Fibroblast of skin of right biceps (primary cell): ENCODE results near the gene SLC27A1.
"Not testable (repeated sequence)": the region's sequence is repeated elsewhere in the genome, so short reads cannot be mapped to it uniquely, and the experiment has no call there.

Experiments
- DNase-seq: peaks from one replicate; pipeline ENCODE4 v3.0.0-alpha.2; 2013

Gene SLC27A1

DNA sequence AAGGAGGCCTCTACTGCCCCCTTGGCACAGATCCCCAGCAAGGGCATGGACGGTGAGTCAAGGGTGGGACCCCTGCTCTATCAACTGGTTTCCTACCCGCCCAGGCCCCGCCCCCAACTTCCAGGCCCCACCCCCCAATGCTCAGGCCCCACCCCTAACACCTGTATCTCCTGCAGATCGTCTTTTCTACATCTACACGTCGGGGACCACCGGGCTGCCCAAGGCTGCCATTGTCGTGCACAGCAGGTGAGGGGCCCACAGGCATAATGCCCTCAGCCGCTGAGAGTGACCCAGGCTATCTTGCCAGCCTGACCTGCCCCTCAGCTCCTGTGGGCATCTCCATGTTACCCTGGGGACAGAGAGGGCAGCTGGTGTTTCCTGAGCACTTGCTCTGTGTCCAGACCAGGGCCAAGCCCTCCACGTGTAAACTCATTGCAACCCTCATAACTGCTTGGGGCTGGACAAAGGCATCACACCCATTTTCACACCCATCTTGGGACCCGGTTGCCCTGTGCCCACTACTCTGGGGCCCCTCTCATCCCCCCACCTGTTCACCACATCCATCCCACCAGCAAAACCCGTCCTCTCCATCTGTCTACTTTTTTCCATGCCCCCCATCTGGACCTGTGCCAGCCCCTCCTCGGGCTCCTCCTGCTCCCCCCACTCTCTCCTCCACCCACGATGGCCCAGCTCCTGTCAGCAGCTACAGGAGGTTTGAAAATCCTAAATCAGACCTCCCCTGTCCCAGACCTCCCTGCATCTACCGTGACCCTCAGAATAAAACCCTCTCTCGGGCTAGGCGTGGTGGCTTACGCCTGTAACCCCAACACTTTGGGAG is 17.2 kb downstream of the SLC27A1 start:
- no peak for DNase-seq

DNA sequence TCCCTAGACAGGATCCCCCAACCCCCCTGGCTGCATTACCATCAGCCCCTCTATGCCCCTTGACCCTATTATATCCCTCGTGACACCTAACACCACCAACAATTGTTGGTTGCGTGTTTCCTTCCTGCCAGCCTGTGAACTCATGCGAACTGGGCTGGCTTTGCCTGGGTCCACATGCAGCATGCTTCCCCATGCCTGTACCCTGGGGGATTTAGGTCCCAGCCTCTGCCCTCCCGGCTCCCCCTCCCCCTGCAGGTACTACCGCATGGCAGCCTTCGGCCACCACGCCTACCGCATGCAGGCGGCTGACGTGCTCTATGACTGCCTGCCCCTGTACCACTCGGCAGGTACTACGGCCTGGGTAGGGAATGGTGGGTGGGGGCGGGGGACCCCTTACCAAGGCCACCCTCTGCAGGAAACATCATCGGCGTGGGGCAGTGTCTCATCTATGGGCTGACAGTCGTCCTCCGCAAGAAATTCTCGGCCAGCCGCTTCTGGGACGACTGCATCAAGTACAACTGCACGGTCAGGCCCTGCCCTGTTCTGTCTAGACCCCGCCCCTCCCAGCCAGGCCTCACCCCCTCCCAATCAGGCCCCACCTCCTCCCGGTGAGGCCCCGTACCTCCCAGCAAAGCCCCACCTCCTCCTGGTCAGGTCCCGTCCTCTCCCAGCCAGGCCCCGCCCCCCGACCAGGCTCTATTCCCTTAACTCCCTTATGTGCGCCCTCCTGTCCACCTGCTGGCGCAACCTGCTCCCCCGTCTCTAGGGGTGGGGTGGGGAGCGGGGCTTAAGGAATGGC is 18.5 kb downstream of the SLC27A1 start:
- DNase-seq = peak; percentile 45

DNA sequence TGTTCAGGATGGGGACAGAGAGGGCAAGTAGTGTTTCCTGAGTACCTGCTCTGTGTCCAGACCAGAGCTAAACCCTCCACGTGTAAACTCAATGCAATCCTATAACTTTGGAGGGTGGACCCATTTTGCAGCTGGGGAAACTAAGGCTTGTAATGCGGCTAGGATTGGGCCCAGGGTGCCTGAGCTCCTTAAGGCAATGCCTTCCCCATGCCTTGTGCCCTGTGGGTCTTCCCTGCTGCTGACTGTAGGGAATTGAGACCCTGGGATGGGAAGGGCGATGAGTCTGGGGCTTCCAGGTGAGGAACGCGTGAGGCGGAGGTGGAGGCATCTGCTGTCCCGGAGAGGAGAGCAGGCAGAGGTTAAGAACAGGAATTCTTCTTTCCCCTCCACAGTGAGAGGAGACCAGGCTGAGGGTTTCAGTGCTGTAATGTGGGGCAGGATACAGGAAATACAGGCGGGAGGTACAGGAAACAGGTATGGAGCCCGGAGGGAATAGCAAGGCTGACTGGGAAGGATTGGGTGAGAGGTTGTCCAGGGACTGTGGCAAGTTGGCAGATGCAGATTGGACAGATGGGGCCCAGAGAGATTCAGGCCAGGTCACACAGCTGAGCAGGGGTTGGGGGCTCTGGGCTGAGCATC is 19.2 kb downstream of the SLC27A1 start:
- DNase-seq = no peak

GRCh38 chr19:17490411-17490810 is 20.1 kb downstream of the SLC27A1 start:
- no peak for DNase-seq

- peak; percentile 66 for DNase-seq
These were observed 21.0 kb downstream of the SLC27A1 start for GRCh38 chr19:17491287-17491686.

DNA sequence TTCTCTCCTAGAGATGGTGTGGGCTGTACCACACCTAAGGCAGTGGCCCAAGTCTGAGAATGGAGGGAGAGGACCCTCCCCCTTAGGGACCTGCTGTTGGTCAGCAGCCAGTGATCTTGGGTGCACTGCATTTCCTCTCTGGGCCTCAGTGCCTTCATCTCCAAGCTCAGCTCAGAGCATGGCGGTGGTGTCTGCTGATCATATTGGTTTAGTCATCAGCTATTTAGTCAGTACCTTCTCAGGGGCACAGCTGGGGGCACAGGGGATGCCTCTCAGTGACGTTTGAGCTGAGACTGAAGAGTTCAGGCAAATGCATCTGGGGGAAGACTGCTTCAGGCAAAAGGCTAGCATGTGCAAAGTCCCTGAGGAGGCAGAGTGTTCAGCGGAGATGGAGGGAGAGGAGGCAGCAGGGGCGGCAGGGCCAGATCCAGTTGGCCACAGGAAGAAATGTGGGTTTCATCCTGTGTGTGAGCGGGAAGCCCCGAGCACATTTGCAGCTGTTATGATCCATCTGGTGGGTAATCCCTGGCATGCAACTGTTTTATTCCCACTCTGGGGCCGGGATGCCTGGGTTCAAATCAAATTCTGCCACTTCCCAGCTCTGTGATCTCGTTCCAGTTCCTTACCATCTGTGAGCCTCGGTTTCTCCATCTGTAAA is 25.4 kb downstream of the SLC27A1 start:
- no peak for DNase-seq

- peak; percentile 73 for DNase-seq
These were observed 26.1 kb downstream of the SLC27A1 start for GRCh38 chr19:17496337-17496997.

DNA sequence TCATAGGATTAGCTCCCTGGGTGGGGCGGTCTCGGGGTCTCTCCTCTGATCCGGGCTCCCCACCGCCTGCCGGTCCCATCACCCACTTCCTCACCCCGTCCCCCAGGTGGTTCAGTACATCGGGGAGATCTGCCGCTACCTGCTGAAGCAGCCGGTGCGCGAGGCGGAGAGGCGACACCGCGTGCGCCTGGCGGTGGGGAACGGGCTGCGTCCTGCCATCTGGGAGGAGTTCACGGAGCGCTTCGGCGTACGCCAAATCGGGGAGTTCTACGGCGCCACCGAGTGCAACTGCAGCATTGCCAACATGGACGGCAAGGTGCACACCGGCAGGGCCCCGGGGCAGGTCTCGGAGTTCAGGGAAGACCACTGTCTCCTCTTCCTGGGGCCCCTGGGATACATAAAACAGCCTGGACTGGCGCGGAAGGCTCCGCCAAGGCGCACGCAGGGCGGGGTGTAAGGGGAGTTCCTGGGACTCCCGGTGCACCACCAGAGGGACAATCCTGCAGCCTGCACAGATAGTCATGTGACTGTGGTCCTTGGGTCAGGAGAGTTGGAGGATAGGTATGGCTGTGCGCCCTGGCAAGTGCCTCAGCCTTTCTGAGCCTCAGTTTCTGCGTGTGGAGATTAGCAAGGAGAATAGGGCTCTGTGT is 26.9 kb downstream of the SLC27A1 start:
- DNase-seq = no peak

- not testable (repeated sequence) for DNase-seq
These were observed 28.7 kb downstream of the SLC27A1 start for GRCh38 chr19:17499025-17499424.

GRCh38 chr19:17499648-17500446 is 29.5 kb downstream of the SLC27A1 start:
- peak; percentile 48 for DNase-seq

DNA sequence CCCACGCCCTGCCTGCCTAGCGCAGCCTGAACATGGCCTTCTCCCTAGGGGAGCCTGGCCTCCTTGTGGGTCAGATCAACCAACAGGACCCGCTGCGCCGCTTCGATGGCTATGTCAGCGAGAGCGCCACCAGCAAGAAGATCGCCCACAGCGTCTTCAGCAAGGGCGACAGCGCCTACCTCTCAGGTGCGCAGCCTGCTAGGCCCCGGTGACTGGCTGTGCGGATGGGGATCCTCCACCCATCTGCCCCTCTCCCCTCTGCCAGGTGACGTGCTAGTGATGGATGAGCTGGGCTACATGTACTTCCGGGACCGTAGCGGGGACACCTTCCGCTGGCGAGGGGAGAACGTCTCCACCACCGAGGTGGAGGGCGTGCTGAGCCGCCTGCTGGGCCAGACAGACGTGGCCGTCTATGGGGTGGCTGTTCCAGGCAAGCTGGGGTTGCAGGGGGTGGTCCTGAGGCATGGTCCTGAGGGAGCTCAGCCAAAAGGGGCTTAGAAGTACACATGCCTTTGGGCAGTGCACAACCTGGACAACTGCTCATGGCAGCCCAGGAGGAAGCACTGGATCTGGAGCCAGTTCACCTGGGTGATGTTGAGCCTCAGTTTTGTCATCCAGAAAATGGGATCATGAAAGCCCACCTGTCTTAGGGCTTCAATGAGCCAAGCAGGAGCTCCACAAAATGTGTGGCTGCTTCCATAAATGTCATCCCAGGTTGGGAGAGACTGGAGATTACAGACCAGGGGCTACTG is 30.3 kb downstream of the SLC27A1 start:
- DNase-seq = no peak

DNA sequence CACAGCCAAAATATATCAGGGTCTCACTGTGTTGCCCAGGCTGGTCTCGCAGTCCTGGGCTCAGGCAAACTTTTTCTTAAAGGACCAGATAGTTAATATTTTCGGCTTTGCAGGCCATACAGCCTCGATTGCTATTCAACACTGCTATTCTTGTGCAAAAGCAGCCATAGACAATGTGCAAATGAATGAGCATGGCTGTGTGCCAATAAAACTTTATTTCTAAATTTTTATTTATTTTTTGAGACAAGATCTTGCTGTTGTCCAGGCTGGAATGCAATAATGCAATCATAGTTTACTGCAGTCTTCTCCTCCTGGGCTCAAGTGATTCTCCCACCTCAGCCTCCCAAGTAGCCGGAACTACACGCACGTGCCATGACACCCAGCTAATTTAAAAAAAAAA is 32.9 kb downstream of the SLC27A1 start:
- DNase-seq = no peak

DNA sequence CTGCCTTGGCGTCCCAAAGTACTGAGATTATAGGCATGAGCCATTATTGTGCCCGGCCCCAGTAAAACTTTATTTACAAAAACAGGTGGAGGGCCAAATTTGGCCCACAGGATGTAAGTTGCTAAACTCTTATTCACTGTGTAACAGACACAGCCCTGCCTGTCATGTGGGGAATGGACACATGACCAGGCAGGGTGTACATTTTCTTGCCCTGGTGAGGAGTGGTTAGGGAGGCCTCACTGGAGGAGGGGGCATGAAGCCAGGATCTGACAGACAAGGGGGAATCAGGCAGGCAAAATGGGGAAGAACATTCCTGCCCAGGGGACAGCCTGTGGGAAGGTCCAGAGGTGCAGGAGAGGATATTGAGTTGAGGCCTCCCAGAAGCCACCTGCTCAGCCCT is 33.7 kb downstream of the SLC27A1 start:
- DNase-seq = no peak

- DNase-seq = no peak
These were observed 34.1 kb downstream of the SLC27A1 start for GRCh38 chr19:17504456-17504855.

- DNase-seq = no peak
These were observed 34.9 kb downstream of the SLC27A1 start for GRCh38 chr19:17505223-17505622.

- DNase-seq = no peak
These were observed 36.4 kb downstream of the SLC27A1 start for GRCh38 chr19:17506745-17507144.

GRCh38 chr19:17508558-17508933 is 38.2 kb downstream of the SLC27A1 start:
- not testable (repeated sequence) for DNase-seq

DNA sequence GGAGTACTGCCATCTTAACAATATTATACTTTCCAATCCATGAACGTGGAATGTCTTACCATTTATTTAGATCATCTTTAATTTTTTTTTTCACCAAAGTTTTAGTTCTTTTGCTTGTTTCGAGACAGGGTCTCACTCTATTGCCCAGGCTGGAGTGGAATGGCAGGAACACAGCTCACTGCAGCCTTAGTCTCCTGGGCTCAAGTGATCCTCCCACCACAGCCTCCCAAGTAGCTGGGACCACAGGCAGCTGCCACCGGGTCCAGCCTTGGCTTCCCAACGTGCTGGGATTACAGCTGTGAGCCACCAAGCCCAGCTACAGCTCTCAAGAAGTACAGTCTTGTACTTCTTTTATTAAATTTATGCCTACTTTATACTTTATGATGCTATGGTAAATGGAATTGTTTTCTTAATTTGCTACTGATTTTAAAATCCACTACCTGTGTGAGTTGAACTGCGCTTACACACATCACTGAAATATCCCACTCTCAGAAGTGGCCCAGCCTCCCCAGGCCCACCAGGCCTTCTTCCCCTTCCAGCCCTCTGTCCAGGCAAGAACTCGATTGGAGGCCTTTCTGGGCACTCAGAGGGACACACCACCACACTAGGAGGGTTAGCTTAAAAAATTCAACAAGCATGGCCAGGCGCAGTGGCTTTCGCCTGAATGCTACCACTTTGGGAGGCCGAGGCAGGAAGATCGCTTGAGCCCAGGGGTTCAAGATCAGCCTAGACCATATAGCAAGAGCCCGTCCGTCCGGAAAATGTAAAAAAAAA is 40.1 kb downstream of the SLC27A1 start:
- DNase-seq = no peak
